Tibial nerve (tissue), 4 donors: Measurements from ENCODE around the gene TOMM70. TPM values are rescaled to one million over a fixed set of nuclear protein-coding genes. Genes with fewer than 3 reads are reported as not detected.

Experiments
- DNase-seq, 2 donors: peaks; one replicate each; pipeline ENCODE4 v3.0.0-alpha.2; 2019; ENCODE audit warnings: low spot score in 2 of 2
- H3K27ac ChIP-seq, 4 donors: fragments of 200-600 bp; sonication (generic) in 3 of 4; one replicate each; pipeline ENCODE4 v1.5.1; 2017 to 2019; ENCODE audit warnings: mild to moderate bottlenecking in 1 of 4
- H3K27me3 ChIP-seq, 2 donors: fragments of 200-600 bp; sonication (generic) in 1 of 2; one replicate each; pipeline versions ENCODE4 v1.5.1 to v1.6.0; 2017 to 2019
- H3K36me3 ChIP-seq, 3 donors: fragments of 200-600 bp; sonication (generic); one replicate each; pipeline ENCODE4 v1.5.1; 2018 to 2019
- H3K4me1 ChIP-seq, 4 donors: fragments of 200-600 bp; sonication (generic) in 3 of 4; one replicate each; pipeline ENCODE4 v1.5.1; 2017 to 2019
- H3K4me3 ChIP-seq, 4 donors: fragments of 200-600 bp; sonication (generic) in 3 of 4; one replicate each; pipeline ENCODE4 v1.5.1; 2017 to 2019; ENCODE audit warnings: mild to moderate bottlenecking in 1 of 4, moderate library complexity in 1 of 4
- H3K9me3 ChIP-seq, 4 donors: fragments of 200-600 bp; sonication (generic) in 3 of 4; one replicate each; pipeline ENCODE4 v1.5.1; 2017 to 2019
- EP300 ChIP-seq, 2 donors: sonication (generic); formaldehyde crosslinking; IDR thresholded peaks; one replicate each; pipeline ENCODE4 v1.6.1; 2017; ENCODE audit warnings: antibody characterized with exemption in 2 of 2, mild to moderate bottlenecking in 1 of 2
- POLR2A ChIP-seq, 2 donors: fragments of 450-650 bp; IDR thresholded peaks; one replicate each; pipeline ENCODE4 v1.6.1; 2017; ENCODE audit warnings: antibody characterized with exemption in 2 of 2, mild to moderate bottlenecking in 2 of 2, moderate library complexity in 2 of 2
- WGBS, 2 donors: methylation state at CpG; one replicate each; pipeline ENCODE4 v1.1.5; 2018; 5-methylcytosine and 5-hydroxymethylcytosine counted together
- total RNA-seq, 4 donors: library from RNA; depleted of rRNA; stranded (reverse); fragments of >200 nt; gene quantifications; one replicate each; pipeline ENCODE4 v1.1.0, GENCODE V29; 2016
- TF ChIP-seq, protein P1 (sequence below), 5 experiments: fragments of 200-600 bp in 3 of 5; fragments of 450-650 bp in 2 of 5; sonication (generic) in 3 of 5; IDR thresholded peaks; one replicate each; pipeline ENCODE4 v1.5.1; 2016 to 2019; ENCODE audit warnings: antibody characterized with exemption in 5 of 5, mild to moderate bottlenecking in 3 of 5, moderate library complexity in 2 of 5

The TOMM70 gene
- total RNA-seq, 4 donors from 2014 or later: 32.7 to 42.6 (median 38.7) TPM

- TF ChIP-seq POLR2A (IDR thresholded peaks at IDR 0.05) (peak in 1 of 2 donors; percentile 60), EP300 (IDR thresholded peaks at IDR 0.05) (peak in 1 of 2 donors; percentile 46)
- TF ChIP-seq, protein P1, sequence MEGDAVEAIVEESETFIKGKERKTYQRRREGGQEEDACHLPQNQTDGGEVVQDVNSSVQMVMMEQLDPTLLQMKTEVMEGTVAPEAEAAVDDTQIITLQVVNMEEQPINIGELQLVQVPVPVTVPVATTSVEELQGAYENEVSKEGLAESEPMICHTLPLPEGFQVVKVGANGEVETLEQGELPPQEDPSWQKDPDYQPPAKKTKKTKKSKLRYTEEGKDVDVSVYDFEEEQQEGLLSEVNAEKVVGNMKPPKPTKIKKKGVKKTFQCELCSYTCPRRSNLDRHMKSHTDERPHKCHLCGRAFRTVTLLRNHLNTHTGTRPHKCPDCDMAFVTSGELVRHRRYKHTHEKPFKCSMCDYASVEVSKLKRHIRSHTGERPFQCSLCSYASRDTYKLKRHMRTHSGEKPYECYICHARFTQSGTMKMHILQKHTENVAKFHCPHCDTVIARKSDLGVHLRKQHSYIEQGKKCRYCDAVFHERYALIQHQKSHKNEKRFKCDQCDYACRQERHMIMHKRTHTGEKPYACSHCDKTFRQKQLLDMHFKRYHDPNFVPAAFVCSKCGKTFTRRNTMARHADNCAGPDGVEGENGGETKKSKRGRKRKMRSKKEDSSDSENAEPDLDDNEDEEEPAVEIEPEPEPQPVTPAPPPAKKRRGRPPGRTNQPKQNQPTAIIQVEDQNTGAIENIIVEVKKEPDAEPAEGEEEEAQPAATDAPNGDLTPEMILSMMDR (IDR thresholded peaks at IDR 0.05): peak in 1 of 5 experiments; percentile 21
- peaks cover 0 to 19% (median 8%) of the 10 kb centered on the region in 4 donors for H3K4me1 ChIP-seq
- DNase-seq: peak; percentile 62 to 65
- H3K4me3 ChIP-seq: peak within 1 kb of the TSS; percentile 42 to 77 (median 62)
- H3K36me3 ChIP-seq: peaks cover 0 to 17% (median 0%) of the 10 kb centered on the region in 3 donors
- 1% methylated on average over 25 to 42 of the region's 77 CpGs for WGBS, 2 donors
- H3K27ac ChIP-seq: peak within 1 kb of the TSS; percentile 68 to 88 (median 80)
- no peaks in the 10 kb centered on the region for H3K9me3 ChIP-seq
- H3K27me3 ChIP-seq: no peaks in the 10 kb centered on the region
These were observed 66.2 kb downstream of the TOMM70 start, which contains the start of gene NIT2 for GRCh38 chr3:100334488-100335351. Gene NIT2, plus strand, starts transcription at chr3:100334757. Its CDS starts 35 bp downstream, at chr3:100334792.

DNA sequence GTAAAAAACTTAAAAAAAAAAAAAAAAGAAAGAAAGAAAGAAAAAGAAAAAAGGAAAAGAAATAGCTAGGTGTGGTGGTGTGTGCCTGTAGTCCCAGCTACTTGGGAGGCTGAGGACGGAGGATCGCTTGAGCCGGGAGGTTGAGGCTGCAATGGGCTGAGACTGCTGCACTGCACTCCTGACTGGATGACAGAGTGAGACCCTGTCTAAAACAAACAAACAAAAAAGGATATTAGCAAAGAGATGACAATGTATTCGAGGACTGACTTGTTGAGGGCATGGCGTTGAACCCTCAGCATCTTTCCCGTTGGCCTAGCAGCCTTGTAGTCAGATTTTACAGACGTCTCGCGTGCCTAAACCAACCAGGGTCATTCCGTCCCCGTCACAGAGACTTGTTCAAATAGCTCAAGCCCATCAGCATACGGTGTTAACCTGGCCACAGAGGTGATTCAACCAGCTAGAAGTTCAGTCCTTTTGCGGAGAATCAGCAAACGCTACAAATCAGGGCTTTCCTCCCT lies 66.9 kb downstream of the TOMM70 start:
- H3K4me1 ChIP-seq: peaks cover 0 to 19% (median 8%) of the 10 kb centered on the region in 4 donors
- no peaks in the 10 kb centered on the region for H3K9me3 ChIP-seq
- 39 to 43% methylated on average over 14 of the region's 14 CpGs for WGBS, 2 donors
- H3K27ac ChIP-seq: peak overlapping the region; percentile 68 to 88 (median 80)
- no peaks in the 10 kb centered on the region for H3K27me3 ChIP-seq
- DNase-seq: no peak
- peaks cover 0 to 10% (median 0%) of the 10 kb centered on the region in 3 donors for H3K36me3 ChIP-seq
- TF ChIP-seq, protein P1 (IDR thresholded peaks at IDR 0.05): no peak
- TF ChIP-seq POLR2A (IDR thresholded peaks at IDR 0.05): no peak
- no peak for TF ChIP-seq EP300 (IDR thresholded peaks at IDR 0.05)
- H3K4me3 ChIP-seq: peak overlapping the region; percentile 42 to 77 (median 62)

DNA sequence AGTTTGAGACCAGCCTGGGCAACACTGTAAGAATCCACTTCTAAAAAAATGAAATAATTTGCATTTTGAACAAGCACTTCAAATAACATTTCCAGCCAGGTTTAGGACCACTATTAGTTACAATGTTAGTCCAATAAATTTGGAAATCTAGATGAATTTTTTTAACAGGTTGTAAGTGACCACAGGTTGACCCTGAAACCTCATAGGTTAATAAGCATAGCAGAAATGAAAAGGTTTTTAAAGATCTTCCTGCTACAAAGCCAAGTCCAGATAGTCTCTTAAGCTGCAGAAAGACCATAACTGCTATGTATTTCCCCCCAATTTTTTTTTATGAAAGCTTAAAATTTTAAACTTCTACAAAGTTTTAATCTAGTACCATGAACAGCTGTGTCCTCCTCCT lies 67.8 kb downstream of the TOMM70 start:
- Histone ChIP-seq H3K4me1 (peaks cover 0 to 19% (median 8%) of the 10 kb centered on the region in 4 donors), H3K36me3 (peaks cover 0 to under 1% (median 0%) of the 10 kb centered on the region in 3 donors), H3K9me3 (no peaks in the 10 kb centered on the region), H3K27me3 (no peaks in the 10 kb centered on the region), H3K27ac (no peak overlapping the region), H3K4me3 (no peak overlapping the region)
- no peak for DNase-seq
- TF ChIP-seq, protein P1 (IDR thresholded peaks at IDR 0.05): no peak

DNA sequence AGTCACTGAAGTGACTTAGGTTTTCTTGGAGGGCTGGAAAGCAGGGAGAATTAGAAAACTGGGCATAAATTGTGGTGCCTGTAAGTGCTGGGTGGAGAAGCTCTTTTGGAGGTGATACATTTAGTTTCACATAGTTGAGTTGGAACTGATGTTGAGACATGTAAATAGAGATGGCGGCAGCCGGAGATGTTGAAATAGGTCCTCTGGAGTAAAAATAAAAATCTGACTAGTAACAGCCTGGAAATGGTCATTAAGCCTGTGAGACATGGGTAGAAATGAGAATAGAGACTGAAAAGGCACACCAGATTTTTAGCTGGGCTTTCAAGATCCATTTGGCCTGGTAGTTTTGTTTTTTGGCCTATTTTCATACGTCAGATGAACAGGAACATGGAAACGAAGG lies 69.2 kb downstream of the TOMM70 start:
- Histone ChIP-seq H3K36me3 (peaks cover 0 to 11% (median 0%) of the 10 kb centered on the region in 3 donors), H3K27ac (no peak overlapping the region), H3K4me3 (no peak overlapping the region), H3K27me3 (no peaks in the 10 kb centered on the region), H3K4me1 (peaks cover 0 to 19% (median 8%) of the 10 kb centered on the region in 4 donors), H3K9me3 (no peaks in the 10 kb centered on the region)
- 85 to 90% methylated on average over 4 of the region's 4 CpGs for WGBS, 2 donors
- TF ChIP-seq, protein P1 (IDR thresholded peaks at IDR 0.05): no peak
- TF ChIP-seq EP300 (IDR thresholded peaks at IDR 0.05): no peak
- TF ChIP-seq POLR2A (IDR thresholded peaks at IDR 0.05): no peak
- DNase-seq: no peak

DNA sequence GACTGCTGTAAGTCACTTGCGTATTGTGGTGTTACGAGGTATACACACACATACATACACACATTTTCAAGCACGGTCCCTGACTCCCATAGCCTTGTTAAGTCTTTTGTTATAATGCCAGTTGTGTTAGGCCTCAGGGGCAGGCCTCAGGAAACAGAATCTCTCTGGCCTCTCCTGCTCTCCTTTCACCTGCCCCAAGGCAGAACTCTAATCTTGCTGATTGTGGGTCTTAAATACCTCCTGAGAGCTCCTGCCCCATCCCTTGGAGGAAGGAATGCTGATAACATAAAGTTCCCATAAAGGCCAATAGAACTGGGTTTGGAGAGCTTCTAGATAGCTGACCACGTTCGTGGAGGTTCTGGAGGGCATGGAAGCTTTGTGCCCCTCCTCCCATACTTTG lies 70.2 kb downstream of the TOMM70 start:
- 90 to 92% methylated on average over 5 of the region's 5 CpGs for WGBS, 2 donors
- DNase-seq: no peak

More for the DNA sequence above, 70.2 kb downstream of the TOMM70 start:
- H3K27ac ChIP-seq: no peak overlapping the region
- peaks cover 0 to 21% (median 0%) of the 10 kb centered on the region in 3 donors for H3K36me3 ChIP-seq
- no peak overlapping the region for H3K4me3 ChIP-seq
- H3K9me3 ChIP-seq: no peaks in the 10 kb centered on the region
- H3K4me1 ChIP-seq: peaks cover 0 to 13% (median 5%) of the 10 kb centered on the region in 4 donors
- TF ChIP-seq POLR2A (IDR thresholded peaks at IDR 0.05) (no peak), EP300 (IDR thresholded peaks at IDR 0.05) (no peak)
- TF ChIP-seq, protein P1 (IDR thresholded peaks at IDR 0.05): no peak
- no peaks in the 10 kb centered on the region for H3K27me3 ChIP-seq
